ENCODE data around the gene MS4A15.

GRCh38 chr11:60809249-60809648, 52.6 kb downstream of the MS4A15 start:
- TF ChIP-seq CTCF (IDR thresholded peaks at IDR 0.05; ENCODE audit: low read length) (no peak), EZH2 (IDR thresholded peaks at IDR 0.05; ENCODE audit: borderline replicate concordance, low read length) (no peak)

Measured in OCI-LY1 (cell line).